ENCODE data around the gene LASP1. TPM values are rescaled to one million over a fixed set of nuclear protein-coding genes. Genes with fewer than 3 reads are reported as not detected.
A peak's percentile ranks its signal among the peaks of the same experiment; 100 is the strongest.
"Not testable (repeated sequence)": the region's sequence is repeated elsewhere in the genome, so short reads cannot be mapped to it uniquely, and the experiment has no call there.

The LASP1 gene
- total RNA-seq, 2 experiments from 2014 or later: 135 to 139 TPM

- H3K4me3 Mint-ChIP-seq: peak overlapping the region; percentile 71
- DNase-seq (no peak), ATAC-seq (peak; percentile 65)
- intact Hi-C loops (cut with micrococcal nuclease): loop anchor here (5.0 kb wide), 2 partner anchors 34 to 54 kb away; partner anchors contain the start of gene LASP1
- POLR2A ChIA-PET: interaction anchor here (1.0 to 2.3 kb wide), 9 partner anchors 11 to 78 kb away, joined by 3 to 13 read pairs (median 4); partner anchors contain the start of genes LASP1 and RPL23
- TF ChIP-seq CTCF (IDR thresholded peaks at IDR 0.05): no peak
- CTCF ChIA-PET: interaction anchor here (0.6 to 5.2 kb wide), 7 partner anchors 15 to 93 kb away, joined by 3 to 39 read pairs (median 7); partner anchors contain the start of gene LASP1
- no peaks in the 10 kb centered on the region for H3K9me3 Mint-ChIP-seq
- no peaks in the 10 kb centered on the region for H3K27me3 Mint-ChIP-seq
- no peaks in the 10 kb centered on the region for H3K36me3 Mint-ChIP-seq (ENCODE audit: low read depth)
- H3K27ac Mint-ChIP-seq: peak overlapping the region; percentile 36
- peaks cover 37% of the 10 kb centered on the region for H3K4me1 Mint-ChIP-seq (ENCODE audit: low read depth)
Measured at GRCh38 chr17:38926293-38927070, 56.6 kb downstream of the LASP1 start.

- ATAC-seq; intact Hi-C loops (cut with micrococcal nuclease); H3K4me3 Mint-ChIP-seq; POLR2A ChIA-PET; H3K27ac Mint-ChIP-seq; H3K27me3 Mint-ChIP-seq; DNase-seq; CTCF ChIA-PET; H3K36me3 Mint-ChIP-seq (ENCODE audit: low read depth); H3K9me3 Mint-ChIP-seq: not testable (repeated sequence)
- H3K4me1 Mint-ChIP-seq (ENCODE audit: low read depth): peaks cover 15% of the 10 kb centered on the region
Measured at GRCh38 chr17:38930782-38931181, 60.9 kb downstream of the LASP1 start.

GRCh38 chr17:38933962-38934361, 64.1 kb downstream of the LASP1 start:
- intact Hi-C loops (cut with micrococcal nuclease); H3K4me1 Mint-ChIP-seq (ENCODE audit: low read depth); DNase-seq; ATAC-seq; H3K27me3 Mint-ChIP-seq; H3K36me3 Mint-ChIP-seq (ENCODE audit: low read depth); H3K9me3 Mint-ChIP-seq; H3K27ac Mint-ChIP-seq; H3K4me3 Mint-ChIP-seq: not testable (repeated sequence)
- CTCF ChIA-PET: interaction anchor here (1.2 to 3.2 kb wide), 3 partner anchors 10 to 231 kb away, joined by 3 to 16 read pairs (median 4); partner anchors contain the start of gene LASP1NB
- POLR2A ChIA-PET: interaction anchor here (0.7 kb wide), 1 partner anchor 167 kb away, joined by 3 read pairs; no protein-coding TSS in a partner anchor

- ChIA-PET POLR2A (interaction anchor here (1.2 kb wide), 2 partner anchors 42 to 86 kb away, joined by 3 to 5 read pairs; partner anchors contain the start of gene RPL23), CTCF (interaction anchor here (1.5 kb wide), 1 partner anchor 43 kb away, joined by 4 read pairs; no protein-coding TSS in a partner anchor)
- peaks cover 2% of the 10 kb centered on the region for H3K4me1 Mint-ChIP-seq (ENCODE audit: low read depth)
- no peak overlapping the region for H3K27ac Mint-ChIP-seq
- no peaks in the 10 kb centered on the region for H3K36me3 Mint-ChIP-seq (ENCODE audit: low read depth)
- DNase-seq: no peak
- no peaks in the 10 kb centered on the region for H3K27me3 Mint-ChIP-seq
- H3K9me3 Mint-ChIP-seq: no peaks in the 10 kb centered on the region
- intact Hi-C loops (cut with micrococcal nuclease): no loop called here
- no peak for TF ChIP-seq CTCF (IDR thresholded peaks at IDR 0.05)
- ATAC-seq: no peak
- no peak overlapping the region for H3K4me3 Mint-ChIP-seq
Measured at GRCh38 chr17:38939987-38940386, 70.1 kb downstream of the LASP1 start.

GRCh38 chr17:38940404-38940803, 70.5 kb downstream of the LASP1 start:
- ChIA-PET POLR2A (interaction anchor here (1.1 to 1.2 kb wide), 3 partner anchors 37 to 87 kb away, joined by 3 to 5 read pairs (median 3); partner anchors contain the start of gene RPL23), CTCF (interaction anchor here (0.8 to 1.5 kb wide), 5 partner anchors 9 to 224 kb away, joined by 3 to 5 read pairs (median 4); partner anchors contain the start of gene LASP1NB)
- TF ChIP-seq CTCF (IDR thresholded peaks at IDR 0.05): no peak
- no peak for DNase-seq
- Mint-ChIP-seq H3K27me3 (no peaks in the 10 kb centered on the region), H3K36me3 (ENCODE audit: low read depth) (no peaks in the 10 kb centered on the region), H3K4me3 (no peak overlapping the region), H3K9me3 (no peaks in the 10 kb centered on the region), H3K27ac (no peak overlapping the region), H3K4me1 (ENCODE audit: low read depth) (peaks cover 2% of the 10 kb centered on the region)
- no peak for ATAC-seq
- intact Hi-C loops (cut with micrococcal nuclease): no loop called here

Data from activated CD8-positive, alpha-beta T cell treated with anti-CD3 and anti-CD28 coated beads for 36 hours (primary cell).